HepG2 (cell line): Measurements from ENCODE around the gene ABCB11. TPM values are rescaled to one million over a fixed set of nuclear protein-coding genes. Genes with fewer than 3 reads are reported as not detected.

Experiments used
- ATAC-seq: fragments of 200-7000 bp; cut with Tn5 transposase; 3 replicates; pipeline ENCODE4 v1.9.1; 2020; ENCODE audit warnings: mild to moderate bottlenecking, moderate library complexity
- BruUV-seq: library from RNA; stranded (reverse); fragments of 400-500 nt; replicated peaks from 2 replicates; lab custom pipeline; 2021; lab: Mats Ljungman, UMichigan
- CTCF ChIA-PET: fragments of 300-600 bp; formaldehyde crosslinking; extraction: SDS; loops from one replicate; lab custom pipeline; 2021; ENCODE audit warnings: low total read pairs, inconsistent platforms, low intra/inter-chr PET ratio; lab: Yijun Ruan, JAX
- POLR2A ChIA-PET: fragments of 350-600 bp; sonication (Branson Sonifier 250); formaldehyde crosslinking; loops from one replicate; lab custom pipeline; 2020; ENCODE audit warnings: antibody characterized with exemption, inconsistent platforms; lab: Yijun Ruan, JAX
- DNase-seq: peaks from one replicate; pipeline ENCODE4 v3.0.0-alpha.2; 2015; ENCODE audit warnings: low spot score
- FAIRE-seq: peaks from 3 replicates; lab custom pipeline; 2011; peaks lifted over from hg19 to GRCh38; lab: Jason Lieb, UNC
- H2AFZ ChIP-seq: one replicate; pipeline ENCODE4 v1.6.1; 2011; ENCODE audit warnings: low read length, inconsistent platforms
- H3K27ac ChIP-seq: fragments of 300-600 bp; 3 replicates; pipeline ENCODE4 v1.8.0; 2011; ENCODE audit warnings: mixed run types, mild to moderate bottlenecking, mixed read lengths, low read length, inconsistent platforms; ENCODE audit not compliant: insufficient read depth; ENCODE audit errors: extremely low read length
- H3K27me3 ChIP-seq, 2 experiments: fragments of 200-600 bp in 1 of 2; 2 replicates in 1 of 2; 3 replicates in 1 of 2; pipeline versions ENCODE4 v1.6.0 to v1.8.0; 2011; ENCODE audit warnings: low read length in 2 of 2, mild to moderate bottlenecking in 2 of 2, moderate library complexity in 2 of 2, inconsistent platforms in 1 of 2; ENCODE audit not compliant: insufficient read depth in 2 of 2, control insufficient read depth in 1 of 2
- H3K36me3 ChIP-seq, 2 experiments: fragments of 200-600 bp in 1 of 2; replicated peaks in 1 of 2; 2 replicates in 1 of 2; 3 replicates in 1 of 2; pipeline versions ENCODE4 v1.5.1 to v1.8.0; 2011; ENCODE audit warnings: low read length in 2 of 2, inconsistent platforms in 1 of 2; ENCODE audit not compliant: insufficient read depth in 2 of 2, control insufficient read depth in 1 of 2
- H3K4me1 ChIP-seq: 2 replicates; pipeline ENCODE4 v1.5.1; 2012; ENCODE audit warnings: low read length, inconsistent platforms; ENCODE audit not compliant: insufficient read depth
- H3K4me2 ChIP-seq: 2 replicates; pipeline ENCODE4 v1.6.0; 2011; ENCODE audit warnings: low read depth, low read length, inconsistent platforms
- H3K4me3 ChIP-seq, 3 experiments: fragments of 200-600 bp in 1 of 3; sonication (generic), shearing (Covaris generic) in 1 of 3; replicated peaks in 1 of 3; 2 replicates each; pipeline ENCODE4 v1.5.1; 2011 to 2016; ENCODE audit warnings: low read length in 3 of 3, inconsistent platforms in 2 of 3, low read depth in 2 of 3, mild to moderate bottlenecking in 2 of 3, control low read depth in 1 of 3, mixed read lengths in 1 of 3; ENCODE audit not compliant: insufficient read depth in 1 of 3
- H3K79me2 ChIP-seq: one replicate; pipeline ENCODE4 v1.6.1; 2011; ENCODE audit warnings: low read length, inconsistent platforms; ENCODE audit not compliant: insufficient read depth
- H3K9ac ChIP-seq: 2 replicates; pipeline ENCODE4 v1.6.0; 2011; ENCODE audit warnings: mild to moderate bottlenecking, low read depth, low read length, inconsistent platforms; ENCODE audit not compliant: insufficient read depth
- H3K9me3 ChIP-seq: 2 replicates; pipeline ENCODE4 v1.5.1; 2012; ENCODE audit warnings: mild to moderate bottlenecking, low read length
- H4K20me1 ChIP-seq: 2 replicates; pipeline ENCODE4 v1.6.0; 2011; ENCODE audit warnings: inconsistent platforms, mild to moderate bottlenecking, low read length, moderate library complexity; ENCODE audit not compliant: insufficient read depth
- CENPBD1 ChIP-seq: sonication (generic); formaldehyde crosslinking; IDR thresholded peaks from 2 replicates; pipeline ENCODE4 v1.8.0; 2022; ENCODE audit warnings: missing genetic modification reagents, low read depth, mild to moderate bottlenecking, borderline replicate concordance
- HIC2 ChIP-seq: sonication (generic); formaldehyde crosslinking; IDR thresholded peaks from 2 replicates; pipeline ENCODE4 v1.9.0; 2022; ENCODE audit warnings: low read depth, missing genetic modification reagents
- HIVEP1 ChIP-seq: sonication (generic); formaldehyde crosslinking; IDR thresholded peaks from 2 replicates; pipeline ENCODE4 v1.4.0; 2020; ENCODE audit warnings: mild to moderate bottlenecking, missing genetic modification reagents
- PAXIP1 ChIP-seq: sonication (generic); formaldehyde crosslinking; conservative IDR thresholded peaks from 2 replicates; pipeline ENCODE4 v1.4.0; 2020; ENCODE audit warnings: mild to moderate bottlenecking, missing genetic modification reagents, moderate library complexity
- ZBTB14 ChIP-seq: sonication (generic); formaldehyde crosslinking; IDR thresholded peaks from 2 replicates; pipeline ENCODE4 v1.4.0; 2020; ENCODE audit warnings: missing genetic modification reagents
- ZNF264 ChIP-seq: sonication (generic); formaldehyde crosslinking; IDR thresholded peaks from 2 replicates; pipeline ENCODE4 v1.4.0; 2020; ENCODE audit warnings: missing genetic modification reagents
- ZNF3 ChIP-seq: IDR thresholded peaks from 2 replicates; pipeline ENCODE4 v1.7.0; 2017; ENCODE audit warnings: inconsistent platforms
- ZNF556 ChIP-seq: sonication (generic); formaldehyde crosslinking; IDR thresholded peaks from 2 replicates; pipeline ENCODE4 v1.4.0; 2020; ENCODE audit warnings: mild to moderate bottlenecking, missing genetic modification reagents, borderline replicate concordance
- ZNF652 ChIP-seq: IDR thresholded peaks from 2 replicates; pipeline ENCODE4 v1.6.1; 2016; ENCODE audit warnings: low read depth, borderline replicate concordance
- ZNF7 ChIP-seq: IDR thresholded peaks from 2 replicates; pipeline ENCODE4 v1.6.1; 2016; ENCODE audit warnings: missing biosample characterization, missing genetic modification reagents
- ZNF720 ChIP-seq: sonication (generic); formaldehyde crosslinking; IDR thresholded peaks from 2 replicates; pipeline ENCODE4 v1.4.0; 2020; ENCODE audit warnings: missing genetic modification reagents
- WGBS: methylation state at CpG from one replicate; pipeline ENCODE4 v1.1.6; 2017; ENCODE audit warnings: low lambda C conversion rate; 5-methylcytosine and 5-hydroxymethylcytosine counted together
- in situ Hi-C: cut with HindIII; loops from 2 replicates; pipeline ENCODE4 v1.10.0; 2017; ENCODE audit warnings: low pct_unique_long_range_greater_than_20kb; ENCODE audit not compliant: extremely low pct_ligation_motif_present
- intact Hi-C: fragments of 100-400 bp; cut with micrococcal nuclease; formaldehyde crosslinking; loops from one replicate; pipeline ENCODE4 v1.10.0; 2022; ENCODE audit not compliant: unreplicated experiment
- polyA plus RNA-seq, 8 experiments: library from polyadenylated mRNA; depleted of rRNA in 3 of 8; stranded (reverse) in 7 of 8; unstranded in 1 of 8; fragments of >200 nt; fragmentation: Illumina TruSeq in 4 of 8; extraction: Trizol in 4 of 8; gene quantifications; 2 replicates each; pipeline versions ENCODE4 v1.2.1 to v1.2.3, GENCODE V29; 2011 to 2016; ENCODE audit warnings: low read depth in 4 of 8, missing spikeins in 1 of 8, mixed read lengths in 1 of 8; ENCODE audit not compliant: insufficient read depth in 1 of 8
- total RNA-seq, 5 experiments: library from RNA; depleted of rRNA; stranded (reverse); fragments of >200 nt; fragmentation: Illumina TruSeq; extraction: Trizol; gene quantifications; 2 replicates each; pipeline ENCODE4 v1.2.3, GENCODE V29; 2016; ENCODE audit warnings: low read depth in 1 of 5

ABCB11 gene
- total and polyA plus RNA-seq, 2 of the 13 experiments (the other 11 are each of a cell fraction or from before 2014, with no cell fraction given), result not detected

- DNase-seq, result no peak
- Histone ChIP-seq H4K20me1 (no peaks in the 10 kb centered on the region), H2AFZ (no peak overlapping the region), H3K27me3 (peaks cover 0 to 5% of the 10 kb centered on the region in 2 experiments; a peak in 2 of 5 replicates), H3K9me3 (no peaks in the 10 kb centered on the region), H3K4me1 (no peaks in the 10 kb centered on the region), H3K9ac (no peak overlapping the region), H3K36me3 (no peaks in the 10 kb centered on the region), H3K79me2 (no peaks in the 10 kb centered on the region), H3K4me2 (no peak overlapping the region), H3K4me3 (no peak overlapping the region)
- FAIRE-seq, result no peak
- intact Hi-C loops, result no loop called here
- BruUV-seq, result no TSS peak
- CTCF ChIA-PET, result no interaction called here
- 51% methylated on average over 1 of the region's 1 CpG for WGBS
- no peak for ATAC-seq
- TF ChIP-seq ZNF3 (CRISPR knock-in tag) (no peak), PAXIP1 (CRISPR knock-in tag) (no peak), ZNF652 (CRISPR knock-in tag) (no peak), ZNF556 (CRISPR knock-in tag) (no peak)
- TF ChIP-seq, all 625 proteins: peak for 0
- POLR2A ChIA-PET, result no interaction called here
- H3K27ac ChIP-seq, result no peak overlapping the region
- in situ Hi-C loops, result no loop called here
Measured at GRCh38 chr2:168930242-168930641, 100.9 kb downstream of the ABCB11 start.

- H3K27ac ChIP-seq, result no peak overlapping the region
- in situ Hi-C loops, result no loop called here
- TF ChIP-seq ZNF264 (CRISPR knock-in tag), result no peak
- no peak for TF ChIP-seq ZNF720 (CRISPR knock-in tag)
- TF ChIP-seq ZNF7 (CRISPR knock-in tag), result no peak
- TF ChIP-seq CENPBD1, result no peak
- no peak for TF ChIP-seq ZBTB14 (CRISPR knock-in tag)
- no peak for TF ChIP-seq HIVEP1 (CRISPR knock-in tag)
- TF ChIP-seq HIC2 (CRISPR knock-in tag), result no peak
- TF ChIP-seq, all 625 proteins: peak for 0
- FAIRE-seq, result no peak
- ChIA-PET POLR2A (no interaction called here), CTCF (no interaction called here)
- BruUV-seq, result no TSS peak
- WGBS, result 40% methylated on average over 3 of the region's 3 CpGs
- Histone ChIP-seq H4K20me1 (no peaks in the 10 kb centered on the region), H3K79me2 (no peaks in the 10 kb centered on the region), H3K9ac (no peak overlapping the region), H3K4me3 (no peak overlapping the region), H3K27me3 (no peaks in the 10 kb centered on the region), H3K4me1 (no peaks in the 10 kb centered on the region), H3K9me3 (no peaks in the 10 kb centered on the region), H2AFZ (no peak overlapping the region), H3K4me2 (no peak overlapping the region), H3K36me3 (no peaks in the 10 kb centered on the region)
- no peak for DNase-seq
- intact Hi-C loops, result no loop called here
- ATAC-seq, result no peak
Measured at GRCh38 chr2:168929031-168929430, 102.1 kb downstream of the ABCB11 start.
